Spleen (tissue), 7 donors: ENCODE results near the gene MPP7.

ENCODE experiments used
- CTCF ChIP-seq, 11 experiments: fragments of 200-600 bp in 7 of 11; fragments of 450-650 bp in 4 of 11; sonication (generic) in 4 of 11; IDR thresholded peaks in 8 of 11; conservative IDR thresholded peaks in 3 of 11; 1 replicate in 7 of 11; 2 replicates in 4 of 11; pipeline versions ENCODE4 v1.4.0 to v1.8.0; 2016 to 2021; ENCODE audit warnings: antibody characterized with exemption in 11 of 11, inconsistent platforms in 4 of 11, mild to moderate bottlenecking in 1 of 11
- POLR2A ChIP-seq, 3 donors: fragments of 450-650 bp; IDR thresholded peaks; one replicate each; pipeline ENCODE4 v1.5.1; 2017; ENCODE audit warnings: antibody characterized with exemption in 3 of 3, mild to moderate bottlenecking in 1 of 3
- POLR2AphosphoS5 ChIP-seq, 3 donors: sonication (generic); formaldehyde crosslinking; IDR thresholded peaks; one replicate each; pipeline ENCODE4 v1.5.1; 2017; ENCODE audit warnings: antibody characterized with exemption in 3 of 3
- donor health status: DM: no; HTN: no; CAD: no; lungs with moderate emphysema.
- donor health status: DM: no; HTN: no; CAD: no.
- donor health status: DM: no; HTN: no; CAD: no.

DNA sequence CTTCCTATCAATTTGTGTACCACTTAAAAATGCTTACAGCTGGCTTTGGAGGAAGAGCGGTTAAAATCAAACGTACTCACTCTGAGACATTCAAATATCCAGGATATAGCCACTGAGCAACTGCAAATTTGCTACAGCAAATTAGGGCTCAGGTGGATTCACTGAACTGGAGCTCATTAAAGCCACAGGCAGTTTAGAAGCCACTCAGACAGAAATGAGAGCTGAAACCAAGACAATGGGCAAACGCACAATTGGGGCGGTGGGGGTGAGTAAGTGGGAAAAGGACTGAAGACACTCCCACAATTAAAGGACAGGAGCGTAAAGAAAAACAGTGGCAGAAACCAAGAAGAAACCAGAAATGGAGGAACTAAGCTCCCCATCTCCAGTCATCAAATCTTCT is 20.5 kb downstream of the MPP7 start:
- TF ChIP-seq CTCF (IDR thresholded peaks at IDR 0.05 in 8 of 11, conservative IDR thresholded peaks at IDR 0.05 in 3 of 11) (no peak), POLR2AphosphoS5 (IDR thresholded peaks at IDR 0.05) (no peak), POLR2A (IDR thresholded peaks at IDR 0.05) (no peak)
